ENCODE measurements around the gene ACSM2B.
"Not testable (repeated sequence)": the region's sequence is repeated elsewhere in the genome, so short reads cannot be mapped to it uniquely, and the experiment has no call there.

The ACSM2B gene

GRCh38 chr16:20586112-20586511 is 9.9 kb upstream of the ACSM2B start:
- H4K20me1 ChIP-seq (ENCODE audit: insufficient read depth, low read length); H3K79me2 ChIP-seq (ENCODE audit: low read length); H3K9me2 ChIP-seq (replicated peaks; ENCODE audit: insufficient read depth, low read length); H2AFZ ChIP-seq (ENCODE audit: low read length); H3K4me2 ChIP-seq (ENCODE audit: low read depth, low read length); H3K4me1 ChIP-seq (ENCODE audit: low read length); H3K4me3 ChIP-seq (ENCODE audit: low read length); H3K27ac ChIP-seq (ENCODE audit: low read length); H3F3A ChIP-seq (ENCODE audit: insufficient read depth, low read length); H3K9ac ChIP-seq (ENCODE audit: low read length); H3K9me3 ChIP-seq (replicated peaks; ENCODE audit: insufficient read depth, low read length); H3K36me3 ChIP-seq (replicated peaks; ENCODE audit: insufficient read depth, low read length); DNase-seq; H3K27me3 ChIP-seq (replicated peaks; ENCODE audit: insufficient read depth, low read length): not testable (repeated sequence)

GRCh38 chr16:20580487-20581259 is 4.5 kb upstream of the ACSM2B start:
- H3K27me3 ChIP-seq (replicated peaks; ENCODE audit: insufficient read depth, low read length); H2AFZ ChIP-seq (ENCODE audit: low read length); H3K9me2 ChIP-seq (replicated peaks; ENCODE audit: insufficient read depth, low read length); DNase-seq; H4K20me1 ChIP-seq (ENCODE audit: insufficient read depth, low read length); H3K27ac ChIP-seq (ENCODE audit: low read length); H3K79me2 ChIP-seq (ENCODE audit: low read length); H3K4me2 ChIP-seq (ENCODE audit: low read depth, low read length); H3K4me1 ChIP-seq (ENCODE audit: low read length); H3K9ac ChIP-seq (ENCODE audit: low read length); H3F3A ChIP-seq (ENCODE audit: insufficient read depth, low read length); H3K4me3 ChIP-seq (ENCODE audit: low read length); H3K9me3 ChIP-seq (replicated peaks; ENCODE audit: insufficient read depth, low read length); H3K36me3 ChIP-seq (replicated peaks; ENCODE audit: insufficient read depth, low read length): not testable (repeated sequence)

- not testable (repeated sequence) for H4K20me1 ChIP-seq (ENCODE audit: insufficient read depth, low read length); H3K27me3 ChIP-seq (replicated peaks; ENCODE audit: insufficient read depth, low read length); H3K27ac ChIP-seq (ENCODE audit: low read length); H3F3A ChIP-seq (ENCODE audit: insufficient read depth, low read length); DNase-seq; H3K79me2 ChIP-seq (ENCODE audit: low read length); H3K4me3 ChIP-seq (ENCODE audit: low read length); H3K9me2 ChIP-seq (replicated peaks; ENCODE audit: insufficient read depth, low read length); H3K4me2 ChIP-seq (ENCODE audit: low read depth, low read length); H2AFZ ChIP-seq (ENCODE audit: low read length); H3K36me3 ChIP-seq (replicated peaks; ENCODE audit: insufficient read depth, low read length); H3K9ac ChIP-seq (ENCODE audit: low read length); H3K9me3 ChIP-seq (replicated peaks; ENCODE audit: insufficient read depth, low read length); H3K4me1 ChIP-seq (ENCODE audit: low read length)
Observed at GRCh38 chr16:20578091-20578490, 1.9 kb upstream of the ACSM2B start.

- H2AFZ ChIP-seq (ENCODE audit: low read length); H4K20me1 ChIP-seq (ENCODE audit: insufficient read depth, low read length); H3K4me1 ChIP-seq (ENCODE audit: low read length); H3K79me2 ChIP-seq (ENCODE audit: low read length); H3F3A ChIP-seq (ENCODE audit: insufficient read depth, low read length); H3K27me3 ChIP-seq (replicated peaks; ENCODE audit: insufficient read depth, low read length); H3K4me2 ChIP-seq (ENCODE audit: low read depth, low read length); H3K9me3 ChIP-seq (replicated peaks; ENCODE audit: insufficient read depth, low read length); H3K36me3 ChIP-seq (replicated peaks; ENCODE audit: insufficient read depth, low read length); DNase-seq; H3K4me3 ChIP-seq (ENCODE audit: low read length); H3K9me2 ChIP-seq (replicated peaks; ENCODE audit: insufficient read depth, low read length); H3K9ac ChIP-seq (ENCODE audit: low read length); H3K27ac ChIP-seq (ENCODE audit: low read length): not testable (repeated sequence)
Observed at GRCh38 chr16:20569117-20569651, 7.0 kb downstream of the ACSM2B start.

GRCh38 chr16:20568404-20568803 is 7.8 kb downstream of the ACSM2B start:
- Histone ChIP-seq H3K79me2 (ENCODE audit: low read length) (no peaks in the 10 kb centered on the region), H2AFZ (ENCODE audit: low read length) (no peak overlapping the region), H3K4me1 (ENCODE audit: low read length) (no peaks in the 10 kb centered on the region), H3K4me3 (ENCODE audit: low read length) (no peak overlapping the region), H3K9me3 (replicated peaks; ENCODE audit: insufficient read depth, low read length) (no peaks in the 10 kb centered on the region), H3F3A (ENCODE audit: insufficient read depth, low read length) (no peaks in the 10 kb centered on the region), H3K9ac (ENCODE audit: low read length) (no peak overlapping the region), H3K4me2 (ENCODE audit: low read depth, low read length) (no peak overlapping the region), H3K27me3 (replicated peaks; ENCODE audit: insufficient read depth, low read length) (no peaks in the 10 kb centered on the region), H3K9me2 (replicated peaks; ENCODE audit: insufficient read depth, low read length) (no peaks in the 10 kb centered on the region), H4K20me1 (ENCODE audit: insufficient read depth, low read length) (no peaks in the 10 kb centered on the region), H3K36me3 (replicated peaks; ENCODE audit: insufficient read depth, low read length) (no peaks in the 10 kb centered on the region), H3K27ac (ENCODE audit: low read length) (no peak overlapping the region)
- DNase-seq: no peak
- TF ChIP-seq EZH2 (optimal IDR thresholded peaks at IDR 0.05; ENCODE audit: low read depth, low read length): no peak
- no peak for TF ChIP-seq CTCF (IDR thresholded peaks at IDR 0.05; ENCODE audit: low read length)
- no peak for TF ChIP-seq EZH2phosphoT487 (IDR thresholded peaks at IDR 0.05; ENCODE audit: low read length)

Measured in MM.1S (cell line).